HEK293 (cell line): Measurements from ENCODE around the gene FCGBP.

ENCODE experiments used
- CTCF ChIA-PET: fragments of 350-600 bp; formaldehyde crosslinking; extraction: SDS; loops from one replicate; lab custom pipeline; 2021; ENCODE audit warnings: antibody characterized with exemption; lab: Yijun Ruan, JAX
- POLR2A ChIA-PET: fragments of 300-600 bp; formaldehyde crosslinking; extraction: SDS; loops from one replicate; lab custom pipeline; 2020; ENCODE audit warnings: antibody characterized with exemption, inconsistent platforms; lab: Yijun Ruan, JAX
- H3K27ac ChIP-seq: fragments of 200-500 bp; sonication (Bioruptor generic); 2 replicates; pipeline ENCODE4 v1.5.1; 2014; ENCODE audit warnings: low read depth, low read length, control low read depth, inconsistent platforms; ENCODE audit errors: extremely low read depth
- H3K36me3 ChIP-seq, 2 experiments: fragments of 200-500 bp in 1 of 2; sonication (Bioruptor generic) in 1 of 2; 1 replicate in 1 of 2; 2 replicates in 1 of 2; pipeline ENCODE4 v1.5.1; 2014 to 2017; ENCODE audit warnings: inconsistent platforms in 2 of 2, low read length in 2 of 2; ENCODE audit not compliant: control insufficient read depth in 2 of 2, insufficient read depth in 1 of 2
- H3K4me1 ChIP-seq: fragments of 200-500 bp; sonication (Bioruptor generic); 2 replicates; pipeline ENCODE4 v1.5.1; 2014; ENCODE audit warnings: mild to moderate bottlenecking, low read length, inconsistent platforms; ENCODE audit not compliant: control insufficient read depth, insufficient read depth
- H3K4me3 ChIP-seq: 2 replicates; pipeline ENCODE4 v1.5.1; 2011; ENCODE audit warnings: low read depth, mild to moderate bottlenecking, control low read depth, low read length, moderate library complexity
- H3K9me3 ChIP-seq: fragments of 200-500 bp; sonication (Bioruptor generic); 2 replicates; pipeline ENCODE4 v1.5.1; 2014; ENCODE audit warnings: low read depth, low read length, inconsistent platforms; ENCODE audit not compliant: control insufficient read depth, insufficient read depth
- BCL11B ChIP-seq: fragments of 450-650 bp; formaldehyde crosslinking; IDR thresholded peaks from 2 replicates; pipeline ENCODE4 v1.5.1; 2016; ENCODE audit warnings: low read depth, missing biosample characterization, missing genetic modification characterization
- TCF7L2 ChIP-seq: IDR thresholded peaks from 2 replicates; pipeline ENCODE4 v1.6.1; 2011; ENCODE audit warnings: low read depth, mild to moderate bottlenecking, inconsistent platforms, low read length, moderate library complexity, borderline replicate concordance
- TSHZ1 ChIP-seq: fragments of 450-650 bp; formaldehyde crosslinking; IDR thresholded peaks from 2 replicates; pipeline ENCODE4 v1.5.1; 2016; ENCODE audit warnings: missing biosample characterization, missing genetic modification characterization, borderline replicate concordance
- ZFP3 ChIP-seq: fragments of 450-650 bp; formaldehyde crosslinking; IDR thresholded peaks from 2 replicates; pipeline ENCODE4 v1.5.1; 2016; ENCODE audit warnings: low read depth, missing biosample characterization, missing genetic modification characterization
- ZNF138 ChIP-seq: fragments of 450-650 bp; formaldehyde crosslinking; IDR thresholded peaks from 2 replicates; pipeline ENCODE4 v1.5.1; 2016; ENCODE audit warnings: missing biosample characterization, missing genetic modification characterization, borderline replicate concordance
- ZNF157 ChIP-seq: fragments of 450-650 bp; formaldehyde crosslinking; IDR thresholded peaks from 2 replicates; pipeline ENCODE4 v1.5.1; 2016; ENCODE audit warnings: missing biosample characterization, missing genetic modification characterization
- ZNF23 ChIP-seq: fragments of 450-650 bp; formaldehyde crosslinking; IDR thresholded peaks from 2 replicates; pipeline ENCODE4 v1.5.1; 2016; ENCODE audit warnings: missing biosample characterization, missing genetic modification characterization, borderline replicate concordance
- ZNF311 ChIP-seq: fragments of 450-650 bp; formaldehyde crosslinking; IDR thresholded peaks from 2 replicates; pipeline ENCODE4 v1.5.1; 2017; ENCODE audit warnings: missing biosample characterization, missing genetic modification characterization, borderline replicate concordance
- ZNF473 ChIP-seq: fragments of 450-650 bp; formaldehyde crosslinking; IDR thresholded peaks from 2 replicates; pipeline ENCODE4 v1.5.1; 2017; ENCODE audit warnings: missing biosample characterization, missing genetic modification characterization
- ZNF561 ChIP-seq: fragments of 450-650 bp; IDR thresholded peaks from 2 replicates; pipeline ENCODE4 v1.5.1; 2018; ENCODE audit warnings: missing biosample characterization, missing genetic modification characterization, borderline replicate concordance
- ZNF571 ChIP-seq: fragments of 450-650 bp; formaldehyde crosslinking; IDR thresholded peaks from 2 replicates; pipeline ENCODE4 v1.5.0; 2017; ENCODE audit warnings: missing biosample characterization, missing genetic modification characterization
- ZNF621 ChIP-seq: fragments of 450-650 bp; formaldehyde crosslinking; IDR thresholded peaks from 2 replicates; pipeline ENCODE4 v1.5.1; 2017; ENCODE audit warnings: missing biosample characterization, missing genetic modification characterization
- ZNF623 ChIP-seq: fragments of 450-650 bp; formaldehyde crosslinking; IDR thresholded peaks from 2 replicates; pipeline ENCODE4 v1.5.1; 2016; ENCODE audit warnings: missing biosample characterization, missing genetic modification characterization
- ZNF747 ChIP-seq: fragments of 450-650 bp; formaldehyde crosslinking; IDR thresholded peaks from 2 replicates; pipeline ENCODE4 v1.5.1; 2016; ENCODE audit warnings: missing biosample characterization, missing genetic modification characterization
- TF ChIP-seq, protein P1 (sequence below): fragments of 450-650 bp; IDR thresholded peaks from 2 replicates; pipeline ENCODE4 v1.5.1; 2018; ENCODE audit warnings: missing biosample characterization, mild to moderate bottlenecking, missing genetic modification characterization
- TF ChIP-seq, protein P2 (sequence below): fragments of 450-650 bp; formaldehyde crosslinking; IDR thresholded peaks from 2 replicates; pipeline ENCODE4 v1.5.1; 2017; ENCODE audit warnings: missing biosample characterization, missing genetic modification characterization
- TF ChIP-seq, protein P3 (sequence below): fragments of 450-650 bp; formaldehyde crosslinking; IDR thresholded peaks from 2 replicates; pipeline ENCODE4 v1.5.1; 2016; ENCODE audit warnings: missing biosample characterization, missing genetic modification characterization

The FCGBP gene

GRCh38 chr19:39953915-39954314 lies 19.5 kb upstream of the FCGBP start:
- ChIA-PET CTCF (interaction anchor here (0.9 to 1.6 kb wide), 2 partner anchors 16 to 110 kb away, joined by 3 to 7 read pairs; no protein-coding TSS in a partner anchor), POLR2A (interaction anchor here (1.8 kb wide), 1 partner anchor 17 kb away, joined by 9 read pairs; the partner anchor contains the start of gene PSMC4)
- no peaks in the 10 kb centered on the region; a peak in 1 of 3 replicates for H3K36me3 ChIP-seq
- H3K4me1 ChIP-seq = peaks cover 4% of the 10 kb centered on the region; the same call in 1 of the 2 replicates
- H3K9me3 ChIP-seq = no peaks in the 10 kb centered on the region
- H3K27ac ChIP-seq = no peak overlapping the region
- TF ChIP-seq ZNF621 (no peak), ZNF623 (tag by site-specific recombination) (no peak), ZNF561 (no peak), ZNF473 (tag by site-specific recombination) (no peak), ZNF157 (tag by site-specific recombination) (no peak), TCF7L2 (no peak), TSHZ1 (tag by site-specific recombination) (no peak), ZFP3 (tag by site-specific recombination) (no peak), ZNF571 (no peak), ZNF311 (tag by site-specific recombination) (no peak), BCL11B (tag by site-specific recombination) (no peak), ZNF23 (tag by site-specific recombination) (no peak), ZNF138 (tag by site-specific recombination) (no peak), ZNF747 (tag by site-specific recombination) (no peak)
- TF ChIP-seq, protein P1, sequence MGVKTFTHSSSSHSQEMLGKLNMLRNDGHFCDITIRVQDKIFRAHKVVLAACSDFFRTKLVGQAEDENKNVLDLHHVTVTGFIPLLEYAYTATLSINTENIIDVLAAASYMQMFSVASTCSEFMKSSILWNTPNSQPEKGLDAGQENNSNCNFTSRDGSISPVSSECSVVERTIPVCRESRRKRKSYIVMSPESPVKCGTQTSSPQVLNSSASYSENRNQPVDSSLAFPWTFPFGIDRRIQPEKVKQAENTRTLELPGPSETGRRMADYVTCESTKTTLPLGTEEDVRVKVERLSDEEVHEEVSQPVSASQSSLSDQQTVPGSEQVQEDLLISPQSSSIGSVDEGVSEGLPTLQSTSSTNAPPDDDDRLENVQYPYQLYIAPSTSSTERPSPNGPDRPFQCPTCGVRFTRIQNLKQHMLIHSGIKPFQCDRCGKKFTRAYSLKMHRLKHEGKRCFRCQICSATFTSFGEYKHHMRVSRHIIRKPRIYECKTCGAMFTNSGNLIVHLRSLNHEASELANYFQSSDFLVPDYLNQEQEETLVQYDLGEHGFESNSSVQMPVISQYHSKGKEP (tag by site-specific recombination) = no peak
- TF ChIP-seq, protein P2, sequence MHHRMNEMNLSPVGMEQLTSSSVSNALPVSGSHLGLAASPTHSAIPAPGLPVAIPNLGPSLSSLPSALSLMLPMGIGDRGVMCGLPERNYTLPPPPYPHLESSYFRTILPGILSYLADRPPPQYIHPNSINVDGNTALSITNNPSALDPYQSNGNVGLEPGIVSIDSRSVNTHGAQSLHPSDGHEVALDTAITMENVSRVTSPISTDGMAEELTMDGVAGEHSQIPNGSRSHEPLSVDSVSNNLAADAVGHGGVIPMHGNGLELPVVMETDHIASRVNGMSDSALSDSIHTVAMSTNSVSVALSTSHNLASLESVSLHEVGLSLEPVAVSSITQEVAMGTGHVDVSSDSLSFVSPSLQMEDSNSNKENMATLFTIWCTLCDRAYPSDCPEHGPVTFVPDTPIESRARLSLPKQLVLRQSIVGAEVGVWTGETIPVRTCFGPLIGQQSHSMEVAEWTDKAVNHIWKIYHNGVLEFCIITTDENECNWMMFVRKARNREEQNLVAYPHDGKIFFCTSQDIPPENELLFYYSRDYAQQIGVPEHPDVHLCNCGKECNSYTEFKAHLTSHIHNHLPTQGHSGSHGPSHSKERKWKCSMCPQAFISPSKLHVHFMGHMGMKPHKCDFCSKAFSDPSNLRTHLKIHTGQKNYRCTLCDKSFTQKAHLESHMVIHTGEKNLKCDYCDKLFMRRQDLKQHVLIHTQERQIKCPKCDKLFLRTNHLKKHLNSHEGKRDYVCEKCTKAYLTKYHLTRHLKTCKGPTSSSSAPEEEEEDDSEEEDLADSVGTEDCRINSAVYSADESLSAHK (tag by site-specific recombination) = no peak
- TF ChIP-seq, protein P3, sequence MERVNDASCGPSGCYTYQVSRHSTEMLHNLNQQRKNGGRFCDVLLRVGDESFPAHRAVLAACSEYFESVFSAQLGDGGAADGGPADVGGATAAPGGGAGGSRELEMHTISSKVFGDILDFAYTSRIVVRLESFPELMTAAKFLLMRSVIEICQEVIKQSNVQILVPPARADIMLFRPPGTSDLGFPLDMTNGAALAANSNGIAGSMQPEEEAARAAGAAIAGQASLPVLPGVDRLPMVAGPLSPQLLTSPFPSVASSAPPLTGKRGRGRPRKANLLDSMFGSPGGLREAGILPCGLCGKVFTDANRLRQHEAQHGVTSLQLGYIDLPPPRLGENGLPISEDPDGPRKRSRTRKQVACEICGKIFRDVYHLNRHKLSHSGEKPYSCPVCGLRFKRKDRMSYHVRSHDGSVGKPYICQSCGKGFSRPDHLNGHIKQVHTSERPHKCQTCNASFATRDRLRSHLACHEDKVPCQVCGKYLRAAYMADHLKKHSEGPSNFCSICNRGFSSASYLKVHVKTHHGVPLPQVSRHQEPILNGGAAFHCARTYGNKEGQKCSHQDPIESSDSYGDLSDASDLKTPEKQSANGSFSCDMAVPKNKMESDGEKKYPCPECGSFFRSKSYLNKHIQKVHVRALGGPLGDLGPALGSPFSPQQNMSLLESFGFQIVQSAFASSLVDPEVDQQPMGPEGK (tag by site-specific recombination) = no peak
- no peak overlapping the region for H3K4me3 ChIP-seq
